Activated T-cell treated with anti-CD3 and anti-CD28 coated beads for 1 hour (primary cell): ENCODE measurements around the gene GUCY1B1.

ENCODE experiments used
- DNase-seq: peaks from one replicate; pipeline ENCODE4 v3.0.0-alpha.2; 2020; ENCODE audit warnings: low read depth

The GUCY1B1 gene

GRCh38 chr4:155758481-155759371, at the start of gene GUCY1B1:
TSS of gene GUCY1B1 (plus strand) at chr4:155759021. CDS start at chr4:155759141, 120 bp downstream.
- DNase-seq = peak; percentile 28

GRCh38 chr4:155709918-155710317, 48.9 kb upstream of the GUCY1B1 start:
- no peak for DNase-seq

GRCh38 chr4:155711556-155711955, 47.3 kb upstream of the GUCY1B1 start:
- DNase-seq = no peak

GRCh38 chr4:155712846-155713245, 46.0 kb upstream of the GUCY1B1 start:
- no peak for DNase-seq

GRCh38 chr4:155713911-155714310, 44.9 kb upstream of the GUCY1B1 start:
- DNase-seq = no peak

GRCh38 chr4:155722336-155722735, 36.5 kb upstream of the GUCY1B1 start:
- no peak for DNase-seq

- DNase-seq = no peak
These were observed 35.9 kb upstream of the GUCY1B1 start for GRCh38 chr4:155722816-155723499.

- DNase-seq = no peak
These were observed 34.1 kb upstream of the GUCY1B1 start for GRCh38 chr4:155724731-155725130.

GRCh38 chr4:155734065-155734464, 24.8 kb upstream of the GUCY1B1 start:
- no peak for DNase-seq

GRCh38 chr4:155734951-155735350, 23.9 kb upstream of the GUCY1B1 start:
- no peak for DNase-seq

- DNase-seq = no peak
These were observed 23.3 kb upstream of the GUCY1B1 start for GRCh38 chr4:155735496-155735895.

- DNase-seq = no peak
These were observed 20.3 kb upstream of the GUCY1B1 start for GRCh38 chr4:155738548-155738947.

- no peak for DNase-seq
These were observed 17.3 kb upstream of the GUCY1B1 start for GRCh38 chr4:155741546-155741945.

- DNase-seq = no peak
These were observed 16.4 kb upstream of the GUCY1B1 start for GRCh38 chr4:155742310-155743015.

- no peak for DNase-seq
These were observed 12.8 kb upstream of the GUCY1B1 start for GRCh38 chr4:155745984-155746383.

- DNase-seq = no peak
These were observed 10.8 kb upstream of the GUCY1B1 start for GRCh38 chr4:155748039-155748438.

- no peak for DNase-seq
These were observed 9.8 kb upstream of the GUCY1B1 start for GRCh38 chr4:155749041-155749440.

GRCh38 chr4:155751569-155751968, 7.3 kb upstream of the GUCY1B1 start:
- no peak for DNase-seq

- DNase-seq = no peak
These were observed 1.0 kb upstream of the GUCY1B1 start for GRCh38 chr4:155757745-155758265.

GRCh38 chr4:155759372-155760252, 791 bp downstream of the GUCY1B1 start:
- no peak for DNase-seq

- no peak for DNase-seq
These were observed 2.2 kb downstream of the GUCY1B1 start for GRCh38 chr4:155761047-155761446.
